SU-DHL-6 (cell line): Measurements from ENCODE around the gene CPNE5.
"Not testable (repeated sequence)": the region's sequence is repeated elsewhere in the genome, so short reads cannot be mapped to it uniquely, and the experiment has no call there.

Experiments used
- H2AFZ ChIP-seq: fragments of 200-600 bp; sonication (generic); 2 replicates; pipeline ENCODE4 v1.6.1; 2014; ENCODE audit warnings: low read depth, mild to moderate bottlenecking, moderate library complexity, mixed read lengths, antibody characterized with exemption, low read length; ENCODE audit not compliant: severe bottlenecking
- H3F3A ChIP-seq: fragments of 200-600 bp; shearing (Covaris generic); 2 replicates; pipeline ENCODE4 v1.6.0; 2016; ENCODE audit warnings: antibody characterized with exemption, mild to moderate bottlenecking; ENCODE audit not compliant: insufficient read depth
- H3K27ac ChIP-seq: fragments of 200-600 bp; sonication (generic); 2 replicates; pipeline ENCODE4 v1.5.1; 2016; ENCODE audit warnings: low read depth, mild to moderate bottlenecking, low read length, moderate library complexity, mixed read lengths
- H3K27me3 ChIP-seq: fragments of 200-600 bp; sonication (generic), shearing (Covaris generic); 2 replicates; pipeline ENCODE4 v1.6.0; 2014; ENCODE audit warnings: mild to moderate bottlenecking, low read length
- H3K36me3 ChIP-seq: fragments of 200-600 bp; sonication (generic); 2 replicates; pipeline ENCODE4 v1.6.1; 2014; ENCODE audit warnings: mild to moderate bottlenecking, low read length, mixed read lengths
- H3K4me2 ChIP-seq: fragments of 300-600, 200-600 bp; shearing (Covaris generic), sonication (generic); 2 replicates; pipeline ENCODE4 v1.6.0; 2014; ENCODE audit warnings: low read length, low read depth, mild to moderate bottlenecking; ENCODE audit not compliant: poor library complexity, severe bottlenecking
- H3K4me3 ChIP-seq: fragments of 200-600 bp; sonication (generic); 2 replicates; pipeline ENCODE4 v1.5.1; 2014; ENCODE audit warnings: antibody characterized with exemption, low read length, mild to moderate bottlenecking, mixed read lengths; ENCODE audit not compliant: insufficient read depth, poor library complexity, severe bottlenecking
- H3K79me2 ChIP-seq: fragments of 200-600 bp; sonication (generic); 2 replicates; pipeline ENCODE4 v1.6.1; 2014; ENCODE audit warnings: mild to moderate bottlenecking, low read length, moderate library complexity; ENCODE audit not compliant: insufficient read depth
- H3K9ac ChIP-seq: fragments of 200-600 bp; sonication (generic); 2 replicates; pipeline ENCODE4 v1.7.0; 2014; ENCODE audit warnings: mild to moderate bottlenecking, low read length
- H3K9me2 ChIP-seq: fragments of 200-600 bp; sonication (generic); replicated peaks from 2 replicates; pipeline ENCODE4 v1.6.1; 2014; ENCODE audit warnings: low read length; ENCODE audit not compliant: insufficient read depth
- H3K9me3 ChIP-seq: fragments of 200-600 bp; sonication (generic); 2 replicates; pipeline ENCODE4 v1.6.1; 2014; ENCODE audit warnings: low read length, mixed read lengths; ENCODE audit not compliant: insufficient read depth
- H4K20me1 ChIP-seq: fragments of 200-600 bp; sonication (generic); 2 replicates; pipeline ENCODE4 v1.6.1; 2014; ENCODE audit warnings: low read depth, mild to moderate bottlenecking, antibody characterized with exemption, low read length, moderate library complexity, mixed read lengths
- CTCF ChIP-seq: fragments of 200-600 bp; sonication (generic); IDR thresholded peaks from one replicate; pipeline ENCODE4 v1.5.1; 2017; ENCODE audit warnings: antibody characterized with exemption, mild to moderate bottlenecking, low read length, moderate library complexity; ENCODE audit not compliant: insufficient read depth, poor library complexity, severe bottlenecking
- EZH2phosphoT487 ChIP-seq: fragments of 200-600 bp; sonication (generic), shearing (Covaris generic); conservative IDR thresholded peaks from 2 replicates; pipeline ENCODE4 v1.6.1; 2018; ENCODE audit warnings: mild to moderate bottlenecking, antibody characterized with exemption, low read length, moderate library complexity, mixed read lengths

CPNE5 gene

GRCh38 chr6:36727505-36728021 lies 111.7 kb downstream of the CPNE5 start:
- Histone ChIP-seq H3K79me2 (no peaks in the 10 kb centered on the region), H3K36me3 (no peaks in the 10 kb centered on the region), H3F3A (no peaks in the 10 kb centered on the region), H3K9me3 (no peaks in the 10 kb centered on the region), H3K4me2 (no peak overlapping the region), H3K27me3 (no peaks in the 10 kb centered on the region), H3K9me2 (no peaks in the 10 kb centered on the region), H3K27ac (no peak overlapping the region), H3K4me3 (no peak overlapping the region), H4K20me1 (no peaks in the 10 kb centered on the region), H2AFZ (no peak overlapping the region), H3K9ac (no peak overlapping the region)
- no peak for TF ChIP-seq EZH2phosphoT487
- TF ChIP-seq CTCF, result no peak

GRCh38 chr6:36725581-36725980 lies 113.7 kb downstream of the CPNE5 start:
- no peak overlapping the region for H3K9ac ChIP-seq
- H3F3A ChIP-seq, result no peaks in the 10 kb centered on the region
- no peaks in the 10 kb centered on the region for H3K9me2 ChIP-seq
- H3K79me2 ChIP-seq, result no peaks in the 10 kb centered on the region
- H2AFZ ChIP-seq, result no peak overlapping the region
- no peaks in the 10 kb centered on the region for H3K9me3 ChIP-seq
- H3K4me2 ChIP-seq, result no peak overlapping the region
- H3K36me3 ChIP-seq, result no peaks in the 10 kb centered on the region
- no peak overlapping the region for H3K27ac ChIP-seq
- no peak for TF ChIP-seq CTCF
- TF ChIP-seq EZH2phosphoT487, result no peak
- no peaks in the 10 kb centered on the region for H3K27me3 ChIP-seq
- H4K20me1 ChIP-seq, result no peaks in the 10 kb centered on the region
- no peak overlapping the region for H3K4me3 ChIP-seq

GRCh38 chr6:36724514-36725390 lies 114.5 kb downstream of the CPNE5 start:
- H3K27ac ChIP-seq, result no peak overlapping the region
- H3K27me3 ChIP-seq, result no peaks in the 10 kb centered on the region
- H3K79me2 ChIP-seq, result no peaks in the 10 kb centered on the region
- no peak overlapping the region for H3K9ac ChIP-seq
- no peak for TF ChIP-seq EZH2phosphoT487
- peak; percentile 67 for TF ChIP-seq CTCF
- no peaks in the 10 kb centered on the region for H4K20me1 ChIP-seq
- H3K9me2 ChIP-seq, result no peaks in the 10 kb centered on the region
- no peak overlapping the region for H3K4me3 ChIP-seq
- no peak overlapping the region for H2AFZ ChIP-seq
- no peaks in the 10 kb centered on the region for H3K36me3 ChIP-seq
- H3F3A ChIP-seq, result no peaks in the 10 kb centered on the region
- no peaks in the 10 kb centered on the region for H3K9me3 ChIP-seq
- H3K4me2 ChIP-seq, result no peak overlapping the region

- H3K9ac ChIP-seq, H3K27ac ChIP-seq, H3K79me2 ChIP-seq, H3F3A ChIP-seq, H3K9me2 ChIP-seq, H3K4me3 ChIP-seq, H4K20me1 ChIP-seq, H3K27me3 ChIP-seq, H3K9me3 ChIP-seq, H2AFZ ChIP-seq, H3K36me3 ChIP-seq, H3K4me2 ChIP-seq: not testable (repeated sequence)
Measured at GRCh38 chr6:36723992-36724391, 115.3 kb downstream of the CPNE5 start.
